H7 (cell line): ENCODE results near the gene POP5. TPM values are rescaled to one million over a fixed set of nuclear protein-coding genes. Genes with fewer than 3 reads are reported as not detected.
"Not testable (repeated sequence)": the region's sequence is repeated elsewhere in the genome, so short reads cannot be mapped to it uniquely, and the experiment has no call there.

ENCODE experiments used
- DNase-seq: peaks from one replicate; pipeline ENCODE4 v3.0.0; 2012
- H3K27me3 ChIP-seq: 2 replicates; pipeline ENCODE4 v1.6.0; 2011; ENCODE audit warnings: mild to moderate bottlenecking, low read length; ENCODE audit not compliant: control insufficient read depth, insufficient read depth
- H3K36me3 ChIP-seq: replicated peaks from 2 replicates; pipeline ENCODE4 v1.5.1; 2011; ENCODE audit warnings: low read length; ENCODE audit not compliant: control insufficient read depth, insufficient read depth
- H3K4me3 ChIP-seq: 2 replicates; pipeline ENCODE4 v1.5.1; 2011; ENCODE audit warnings: low read depth, mild to moderate bottlenecking, control low read depth, low read length, moderate library complexity; ENCODE audit not compliant: insufficient read depth
- total RNA-seq: library from RNA; depleted of rRNA; stranded (reverse); fragments of >200 nt; shearing (Covaris generic); gene quantifications from 2 replicates; pipeline ENCODE4 v1.2.3, GENCODE V29; 2014; rRNA removed

The POP5 gene
- total RNA-seq, 1 experiment from 2014 or later, result 52.6 TPM

DNA sequence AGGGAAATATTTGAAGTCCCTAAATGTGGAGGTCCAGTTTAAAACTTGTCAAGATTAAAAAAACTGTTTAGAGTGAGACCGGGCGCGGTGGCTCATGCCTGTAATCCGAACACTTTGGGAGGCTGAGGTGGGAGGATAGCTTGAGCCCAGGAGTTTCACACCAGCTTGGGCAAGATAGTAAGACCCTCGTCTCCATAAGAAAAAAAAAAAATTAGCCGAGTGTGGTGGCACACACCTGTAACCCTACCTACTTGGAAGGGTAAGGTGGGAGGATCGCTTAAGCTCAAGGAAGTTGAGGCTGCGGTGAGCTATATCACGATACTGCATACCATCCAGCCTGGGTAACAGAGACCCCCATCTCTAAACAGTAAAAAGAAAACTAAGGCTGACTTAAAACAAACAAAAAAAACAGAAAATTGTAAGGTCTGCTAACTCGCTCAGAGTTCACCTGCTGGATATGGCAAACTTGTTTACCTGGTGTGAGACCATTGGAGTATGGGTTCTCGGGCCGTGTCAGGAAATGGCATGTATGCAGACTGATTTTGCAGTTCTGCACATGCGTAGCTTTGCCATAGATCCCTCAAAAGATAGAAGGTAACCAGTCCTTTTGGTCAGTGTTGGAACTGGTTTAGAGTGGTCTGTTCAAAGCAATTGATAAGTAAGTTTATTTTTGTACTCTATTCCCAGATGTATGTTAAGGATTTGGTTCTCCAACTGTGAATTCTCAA is 45.0 kb downstream of the POP5 start:
- no peaks in the 10 kb centered on the region; the same call in 1 of the 2 replicates for H3K36me3 ChIP-seq

DNA sequence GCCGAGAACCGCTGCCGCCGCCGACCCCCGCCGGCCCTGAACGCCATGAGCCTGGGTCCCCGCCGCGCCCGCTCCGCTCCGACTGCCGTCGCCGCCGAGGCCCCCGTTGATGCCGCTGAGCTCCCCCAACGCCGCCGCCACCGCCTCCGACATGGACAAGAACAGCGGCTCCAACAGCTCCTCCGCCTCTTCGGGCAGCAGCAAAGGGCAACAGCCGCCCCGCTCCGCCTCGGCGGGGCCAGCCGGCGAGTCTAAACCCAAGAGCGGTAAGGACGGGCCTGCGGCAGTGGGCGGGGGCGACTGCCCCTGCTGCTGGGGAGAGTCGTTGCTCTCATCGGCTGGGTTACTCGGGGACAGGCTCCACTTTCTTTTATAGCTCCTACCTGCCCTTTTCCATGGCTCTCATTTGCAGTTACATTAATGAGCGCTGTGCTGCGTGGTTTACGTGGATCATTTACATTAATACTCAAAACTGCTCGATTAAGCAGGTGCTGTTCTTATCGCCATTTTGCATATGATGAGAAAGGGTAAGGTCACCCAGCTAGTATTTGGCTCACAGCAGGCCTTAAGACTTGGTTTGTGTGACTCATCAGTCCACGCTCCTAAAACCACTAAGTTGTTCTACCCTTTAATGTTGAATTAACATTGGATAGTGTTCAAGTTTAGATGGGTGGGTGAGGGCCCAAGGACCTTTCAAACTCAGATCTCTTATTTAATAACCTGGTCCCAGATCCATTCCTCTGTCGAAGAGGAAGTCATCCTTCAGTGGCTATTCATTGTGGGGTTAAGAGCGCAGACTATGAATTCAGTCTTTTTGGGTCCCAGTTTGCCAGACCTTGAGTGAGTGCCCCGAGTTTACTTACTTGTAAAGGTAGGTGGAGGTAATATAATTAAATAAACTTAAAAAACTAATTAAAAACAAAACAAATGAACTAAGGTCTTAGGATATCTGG is 46.2 kb downstream of the POP5 start:
- peak overlapping the region; percentile 94 for H3K4me3 ChIP-seq
- H3K36me3 ChIP-seq, result no peaks in the 10 kb centered on the region; the same call in 1 of the 2 replicates
- no peaks in the 10 kb centered on the region for H3K27me3 ChIP-seq
- peak; percentile 87 for DNase-seq

More for the DNA sequence above, 45.0 kb downstream of the POP5 start:
- DNase-seq, result no peak
- H3K27me3 ChIP-seq, result no peaks in the 10 kb centered on the region
- H3K4me3 ChIP-seq, result no peak overlapping the region

DNA sequence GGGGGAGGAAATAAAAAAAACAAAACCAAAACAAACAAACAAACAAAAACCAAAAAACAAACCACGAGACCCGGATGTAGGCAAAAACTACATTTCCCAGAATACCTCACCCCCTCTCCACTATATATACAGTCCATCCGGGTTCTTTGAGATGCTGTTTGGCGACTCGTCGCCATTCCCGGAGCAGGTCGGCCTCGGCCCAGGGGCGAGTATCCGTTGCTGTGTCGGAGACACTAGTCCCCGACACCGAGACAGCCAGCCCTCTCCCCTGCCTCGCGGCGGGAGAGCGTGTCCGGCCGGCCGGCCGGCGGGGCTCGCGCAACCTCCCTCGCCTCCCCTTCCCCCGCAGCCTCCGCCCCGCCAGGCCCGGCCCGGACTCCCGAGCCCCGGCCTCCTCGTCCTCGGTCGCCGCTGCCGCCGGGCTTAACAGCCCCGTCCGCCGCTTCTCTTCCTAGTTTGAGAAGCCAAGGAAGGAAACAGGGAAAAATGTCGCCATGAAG is 46.9 kb downstream of the POP5 start, which contains the start of gene RNF10:
TSS of gene RNF10 (plus strand) at position 154 of the 500 bp plus-strand sequence. CDS start 456 bp downstream, outside the sequence.
- peak; percentile 95 for DNase-seq
- peak within 1 kb of the TSS; percentile 94 for H3K4me3 ChIP-seq
- H3K36me3 ChIP-seq, result no peaks in the 10 kb centered on the region; the same call in 1 of the 2 replicates

DNA sequence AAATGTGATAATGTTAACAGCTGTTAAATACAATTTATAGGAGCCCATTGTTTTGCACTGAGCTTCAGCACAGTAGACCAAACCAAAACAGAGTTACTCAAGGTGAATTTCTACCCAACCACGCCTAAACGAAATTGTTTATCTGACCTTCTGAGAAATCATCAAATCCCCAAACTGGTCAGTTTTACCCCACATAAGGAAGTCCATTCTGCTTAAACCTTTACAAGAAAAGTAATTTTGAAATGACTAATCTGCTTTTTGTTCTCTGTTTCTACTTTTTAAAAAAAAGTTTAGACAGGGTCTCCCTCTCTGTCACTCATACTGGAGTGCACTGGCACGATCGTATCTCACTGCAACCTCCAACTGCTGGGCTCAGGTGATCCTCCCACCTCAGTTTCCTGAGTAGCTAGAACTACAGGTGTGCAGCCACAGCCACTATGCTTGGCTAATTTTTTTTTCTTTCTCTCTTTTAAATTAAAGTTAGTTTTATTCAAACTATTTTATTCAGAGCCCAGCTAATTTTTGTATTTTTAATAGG is 48.4 kb downstream of the POP5 start:
- no peak for DNase-seq
- Histone ChIP-seq H3K36me3 (no peaks in the 10 kb centered on the region; the same call in 1 of the 2 replicates), H3K27me3 (no peaks in the 10 kb centered on the region), H3K4me3 (no peak overlapping the region)

More for the DNA sequence above, 46.9 kb downstream of the POP5 start, which contains the start of gene RNF10:
- no peaks in the 10 kb centered on the region for H3K27me3 ChIP-seq

DNA sequence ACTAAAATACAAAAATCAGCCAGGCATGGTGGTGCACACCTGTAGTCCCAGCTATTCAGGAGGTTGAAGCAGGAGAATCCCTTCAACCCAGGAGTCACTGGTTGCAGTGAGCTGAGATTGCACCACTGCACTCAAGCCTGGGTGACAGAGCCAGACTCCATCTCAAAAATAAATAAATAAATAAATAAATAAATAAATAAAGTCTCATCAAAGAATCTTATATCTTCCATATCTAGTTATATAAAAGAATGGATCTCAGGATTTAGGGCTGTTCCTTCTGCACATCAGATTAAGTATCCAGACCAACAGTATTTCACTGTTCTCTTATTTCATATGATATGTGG is 50.8 kb downstream of the POP5 start:
- not testable (repeated sequence) for H3K36me3 ChIP-seq, H3K4me3 ChIP-seq, DNase-seq, H3K27me3 ChIP-seq

DNA sequence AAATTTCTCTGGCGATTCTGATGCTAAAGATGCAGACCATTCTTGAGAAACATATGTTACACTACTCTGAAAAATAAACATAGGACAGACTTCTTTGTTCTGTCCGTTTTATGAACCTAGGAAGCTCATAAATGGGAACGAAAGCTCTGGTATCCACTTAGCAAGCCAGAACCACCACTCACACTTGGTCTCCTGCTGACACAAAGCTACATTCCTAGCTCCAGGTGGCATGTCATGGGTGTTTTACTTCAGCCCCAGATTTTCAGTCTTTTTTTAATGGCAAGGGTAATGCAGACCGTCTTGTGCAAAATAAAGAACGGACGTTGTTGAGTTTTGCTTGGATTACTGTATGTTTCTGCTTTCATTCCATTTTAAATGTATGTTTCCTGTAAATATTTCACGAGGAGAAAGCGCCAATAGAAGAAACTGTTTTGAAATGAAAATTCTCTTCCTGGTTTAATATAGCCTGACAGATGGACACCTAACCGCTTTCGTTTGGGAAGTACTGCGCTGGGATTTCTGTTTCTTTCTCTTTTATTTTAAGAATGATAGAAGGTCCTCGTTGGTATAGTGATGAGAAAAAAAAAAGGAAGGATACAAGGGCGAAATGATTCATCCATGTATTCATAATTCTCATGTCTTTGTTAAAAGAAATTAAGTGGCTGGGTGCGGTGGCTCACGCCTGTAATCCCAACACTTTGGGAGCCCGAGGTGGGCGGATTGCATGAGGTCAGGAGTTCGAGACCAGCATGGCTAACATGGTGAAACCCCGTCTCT is 51.4 kb downstream of the POP5 start:
- DNase-seq, result peak; percentile 74
- Histone ChIP-seq H3K36me3 (peaks cover 2% of the 10 kb centered on the region; the same call in 1 of the 2 replicates), H3K4me3 (peak overlapping the region; percentile 60)

DNA sequence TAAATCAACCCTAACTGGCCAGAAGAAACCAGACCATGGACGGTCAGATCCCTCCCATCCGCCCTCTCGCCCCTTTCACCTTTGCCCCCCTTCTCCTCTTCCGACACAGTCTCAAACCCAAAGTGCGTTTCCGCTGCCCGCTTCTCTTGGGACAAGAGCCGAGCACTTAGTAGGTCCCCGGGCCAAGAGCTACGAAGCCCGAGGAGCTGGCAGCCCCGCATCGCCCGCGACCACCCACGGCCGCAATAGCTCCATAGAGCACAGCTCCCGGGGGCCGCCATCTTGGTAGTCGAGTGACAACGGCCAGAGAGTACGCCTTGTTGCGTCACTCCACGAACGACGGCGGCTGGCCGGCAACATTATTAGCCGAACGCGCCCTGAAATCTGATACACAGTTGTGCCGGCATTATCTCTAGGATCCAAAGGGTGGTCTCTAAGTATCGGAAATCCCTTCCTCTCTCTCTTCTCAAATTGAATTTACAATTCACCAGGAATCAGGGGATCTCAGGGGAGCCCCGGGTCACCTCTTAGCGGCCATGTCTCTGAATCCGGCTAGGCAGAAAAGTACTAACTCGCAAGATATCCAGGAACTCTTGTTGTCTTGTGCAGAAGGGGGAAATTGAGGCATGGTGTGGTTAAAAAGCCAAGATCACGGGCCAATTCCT is 52.2 kb downstream of the POP5 start, which contains the start of gene COQ5:
TSS of gene COQ5 (minus strand) at position 298 of the 665 bp plus-strand sequence. CDS start at position 281, 17 bp downstream.
- Histone ChIP-seq H3K4me3 (peak within 1 kb of the TSS; percentile 60), H3K27me3 (no peaks in the 10 kb centered on the region), H3K36me3 (peaks cover 2% of the 10 kb centered on the region; the same call in 1 of the 2 replicates)
- DNase-seq, result peak; percentile 89

More for the DNA sequence above, 51.4 kb downstream of the POP5 start:
- no peaks in the 10 kb centered on the region for H3K27me3 ChIP-seq

Other genes starting within 250 kb of the POP5 start
- gene MSI1, start 212.2 kb downstream of the POP5 start, total RNA-seq, result 23.2 and 31.8 TPM in 2 replicates
- 488 and 604 TPM in 2 replicates for gene COX6A1, start 143.3 kb downstream of the POP5 start, total RNA-seq
- gene TRIAP1, start 135.0 kb downstream of the POP5 start, total RNA-seq, result 35.2 and 37.2 TPM in 2 replicates
- 19.8 and 23.4 TPM in 2 replicates for gene GATC, start 135.0 kb downstream of the POP5 start, total RNA-seq
- gene SRSF9, start 111.7 kb downstream of the POP5 start, total RNA-seq, result 203 and 212 TPM in 2 replicates
- gene DYNLL1, start 85.3 kb downstream of the POP5 start, total RNA-seq, result 215 and 313 TPM in 2 replicates
- gene COQ5, start 52.2 kb downstream of the POP5 start, total RNA-seq, result 56.8 and 78.3 TPM in 2 replicates
- 118 and 119 TPM in 2 replicates for gene RNF10, start 47.0 kb downstream of the POP5 start, total RNA-seq
- gene CABP1, start 59.2 kb upstream of the POP5 start, total RNA-seq, result 4.4 and 6.0 TPM in 2 replicates
- gene MLEC, start 105.7 kb upstream of the POP5 start, total RNA-seq, result 142 and 181 TPM in 2 replicates
- 15.8 and 26.4 TPM in 2 replicates for gene UNC119B, start 129.1 kb upstream of the POP5 start, total RNA-seq
- gene ACADS, start 144.4 kb upstream of the POP5 start, total RNA-seq, result 14.0 and 16.0 TPM in 2 replicates